GM20000 (cell line): ENCODE data around the gene SIN3A.

Experiments used
- DNase-seq: peaks from one replicate; pipeline ENCODE4 v3.0.0; 2012; ENCODE audit warnings: low spot score
- CTCF ChIP-seq: IDR thresholded peaks from 2 replicates; pipeline ENCODE4 v1.5.1; 2012; ENCODE audit warnings: mild to moderate bottlenecking, control low read depth; ENCODE audit errors: extremely low read depth, missing control alignments

The SIN3A gene

GRCh38 chr15:75367913-75368688 is 83.4 kb downstream of the SIN3A start, which contains the start of gene MAN2C1:
Gene MAN2C1, minus strand, starts transcription at chr15:75368607. Its CDS starts 24 bp downstream, at chr15:75368583.
- peak; percentile 73 for TF ChIP-seq CTCF
- peak; percentile 97 for DNase-seq

GRCh38 chr15:75367406-75367912 is 84.0 kb downstream of the SIN3A start:
- no peak for TF ChIP-seq CTCF
- no peak for DNase-seq

- TF ChIP-seq CTCF = no peak
- no peak for DNase-seq
These were observed 84.5 kb downstream of the SIN3A start for GRCh38 chr15:75367006-75367405.

GRCh38 chr15:75366163-75366562 is 85.3 kb downstream of the SIN3A start:
- TF ChIP-seq CTCF = no peak
- DNase-seq = no peak

GRCh38 chr15:75364881-75365280 is 86.6 kb downstream of the SIN3A start:
- TF ChIP-seq CTCF = no peak
- no peak for DNase-seq

GRCh38 chr15:75363786-75364185 is 87.7 kb downstream of the SIN3A start:
- TF ChIP-seq CTCF = no peak

GRCh38 chr15:75362642-75363249 is 88.7 kb downstream of the SIN3A start:
- DNase-seq = no peak
- TF ChIP-seq CTCF = no peak

More at GRCh38 chr15:75363786-75364185, 87.7 kb downstream of the SIN3A start:
- DNase-seq = no peak
